Fibroblast of lung (primary cell): ENCODE results near the gene WNK1. TPM values are rescaled to one million over a fixed set of nuclear protein-coding genes. Genes with fewer than 3 reads are reported as not detected.

Source experiments
- DNase-seq, 2 donors: peaks; one replicate each; pipeline versions ENCODE4 v3.0.0 to v3.0.0-alpha.2; 2010; ENCODE audit warnings: low read depth in 2 of 2
- H2AFZ ChIP-seq: 2 replicates; pipeline ENCODE4 v1.5.1; 2012; ENCODE audit warnings: low read length, control low read depth, inconsistent platforms
- H3K27ac ChIP-seq: 2 replicates; pipeline ENCODE4 v1.5.1; 2011; ENCODE audit warnings: low read length, control low read depth; ENCODE audit not compliant: insufficient read depth
- H3K27me3 ChIP-seq: 2 replicates; pipeline ENCODE4 v1.5.1; 2011; ENCODE audit warnings: mild to moderate bottlenecking, low read length; ENCODE audit not compliant: control insufficient read depth, insufficient read depth
- H3K36me3 ChIP-seq: 2 replicates; pipeline ENCODE4 v1.5.1; 2011; ENCODE audit warnings: low read length; ENCODE audit not compliant: control insufficient read depth, insufficient read depth
- H3K4me1 ChIP-seq: 2 replicates; pipeline ENCODE4 v1.5.1; 2011; ENCODE audit warnings: low read length; ENCODE audit not compliant: control insufficient read depth, insufficient read depth; ENCODE audit errors: extremely low read depth
- H3K4me2 ChIP-seq: 2 replicates; pipeline ENCODE4 v1.5.1; 2011; ENCODE audit warnings: low read length, control low read depth; ENCODE audit not compliant: insufficient read depth; ENCODE audit errors: extremely low read depth
- H3K4me3 ChIP-seq, 4 experiments: fragments of 200-600 bp in 1 of 4; sonication (generic) in 1 of 4; replicated peaks in 1 of 4; 2 replicates each; pipeline ENCODE4 v1.5.1; 2011 to 2016; ENCODE audit warnings: low read length in 4 of 4, low read depth in 3 of 4, mild to moderate bottlenecking in 3 of 4, control low read depth in 2 of 4, inconsistent platforms in 1 of 4, mixed read lengths in 1 of 4; ENCODE audit not compliant: insufficient read depth in 1 of 4; ENCODE audit errors: control extremely low read depth in 1 of 4
- H3K79me2 ChIP-seq: 2 replicates; pipeline ENCODE4 v1.5.1; 2012; ENCODE audit warnings: mild to moderate bottlenecking, low read length, inconsistent platforms; ENCODE audit not compliant: control insufficient read depth, insufficient read depth
- H3K9ac ChIP-seq: 2 replicates; pipeline ENCODE4 v1.5.1; 2011; ENCODE audit warnings: mild to moderate bottlenecking, low read length, control low read depth; ENCODE audit not compliant: insufficient read depth
- H3K9me3 ChIP-seq: 2 replicates; pipeline ENCODE4 v1.5.1; 2012; ENCODE audit warnings: low read depth, low read length; ENCODE audit not compliant: control insufficient read depth, insufficient read depth
- H4K20me1 ChIP-seq: 2 replicates; pipeline ENCODE4 v1.5.1; 2011; ENCODE audit warnings: low read length; ENCODE audit not compliant: control insufficient read depth, insufficient read depth; ENCODE audit errors: extremely low read depth
- EZH2 ChIP-seq: IDR thresholded peaks from 2 replicates; pipeline ENCODE4 v1.5.1; 2012; ENCODE audit warnings: low read length, control low read depth, mild to moderate bottlenecking; ENCODE audit errors: missing control alignments
- polyA plus RNA-seq, 2 donors: library from polyadenylated mRNA; depleted of rRNA in 1 of 2; stranded (reverse) in 1 of 2; unstranded in 1 of 2; fragments of >200 nt; gene quantifications; 2 replicates each; pipeline ENCODE4 v1.2.1, GENCODE V29; 2011 to 2012; ENCODE audit warnings: missing spikeins in 1 of 2
- total RNA-seq: library from RNA; depleted of rRNA; stranded (reverse); fragments of >200 nt; gene quantifications from 2 replicates; pipeline ENCODE4 v1.2.1, GENCODE V29; 2014
- TF ChIP-seq, protein P1 (sequence below), 2 donors: IDR thresholded peaks in 1 of 2; conservative IDR thresholded peaks in 1 of 2; 1 replicate in 1 of 2; 2 replicates in 1 of 2; pipeline ENCODE4 v1.5.1; 2011 to 2012; ENCODE audit warnings: low read length in 2 of 2, control low read depth in 1 of 2, inconsistent platforms in 1 of 2, low read depth in 1 of 2, mild to moderate bottlenecking in 1 of 2

Gene WNK1
- total and polyA plus RNA-seq, 2 donors (not counting 1 experiment from before 2014, with no cell fraction given) = 38.5 to 130 TPM

GRCh38 chr12:727321-727720, 25.1 kb upstream of the WNK1 start:
- H4K20me1 ChIP-seq = no peaks in the 10 kb centered on the region
- no peak overlapping the region for H3K4me2 ChIP-seq
- no peak overlapping the region for H3K4me3 ChIP-seq
- TF ChIP-seq, protein P1, sequence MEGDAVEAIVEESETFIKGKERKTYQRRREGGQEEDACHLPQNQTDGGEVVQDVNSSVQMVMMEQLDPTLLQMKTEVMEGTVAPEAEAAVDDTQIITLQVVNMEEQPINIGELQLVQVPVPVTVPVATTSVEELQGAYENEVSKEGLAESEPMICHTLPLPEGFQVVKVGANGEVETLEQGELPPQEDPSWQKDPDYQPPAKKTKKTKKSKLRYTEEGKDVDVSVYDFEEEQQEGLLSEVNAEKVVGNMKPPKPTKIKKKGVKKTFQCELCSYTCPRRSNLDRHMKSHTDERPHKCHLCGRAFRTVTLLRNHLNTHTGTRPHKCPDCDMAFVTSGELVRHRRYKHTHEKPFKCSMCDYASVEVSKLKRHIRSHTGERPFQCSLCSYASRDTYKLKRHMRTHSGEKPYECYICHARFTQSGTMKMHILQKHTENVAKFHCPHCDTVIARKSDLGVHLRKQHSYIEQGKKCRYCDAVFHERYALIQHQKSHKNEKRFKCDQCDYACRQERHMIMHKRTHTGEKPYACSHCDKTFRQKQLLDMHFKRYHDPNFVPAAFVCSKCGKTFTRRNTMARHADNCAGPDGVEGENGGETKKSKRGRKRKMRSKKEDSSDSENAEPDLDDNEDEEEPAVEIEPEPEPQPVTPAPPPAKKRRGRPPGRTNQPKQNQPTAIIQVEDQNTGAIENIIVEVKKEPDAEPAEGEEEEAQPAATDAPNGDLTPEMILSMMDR (conservative IDR thresholded peaks at IDR 0.05 in 1 of 2, IDR thresholded peaks at IDR 0.05 in 1 of 2; ENCODE audit: low read depth in 1 of 2, low read length in 2 of 2) = no peak
- TF ChIP-seq EZH2 = no peak
- peak in 1 of 2 donors; percentile 35 for DNase-seq
- H3K36me3 ChIP-seq = no peaks in the 10 kb centered on the region
- H2AFZ ChIP-seq = no peak overlapping the region
- no peaks in the 10 kb centered on the region for H3K27me3 ChIP-seq
- H3K27ac ChIP-seq = no peak overlapping the region
- no peaks in the 10 kb centered on the region for H3K9me3 ChIP-seq
- no peak overlapping the region for H3K9ac ChIP-seq
- H3K4me1 ChIP-seq = no peaks in the 10 kb centered on the region
- no peaks in the 10 kb centered on the region for H3K79me2 ChIP-seq

DNA sequence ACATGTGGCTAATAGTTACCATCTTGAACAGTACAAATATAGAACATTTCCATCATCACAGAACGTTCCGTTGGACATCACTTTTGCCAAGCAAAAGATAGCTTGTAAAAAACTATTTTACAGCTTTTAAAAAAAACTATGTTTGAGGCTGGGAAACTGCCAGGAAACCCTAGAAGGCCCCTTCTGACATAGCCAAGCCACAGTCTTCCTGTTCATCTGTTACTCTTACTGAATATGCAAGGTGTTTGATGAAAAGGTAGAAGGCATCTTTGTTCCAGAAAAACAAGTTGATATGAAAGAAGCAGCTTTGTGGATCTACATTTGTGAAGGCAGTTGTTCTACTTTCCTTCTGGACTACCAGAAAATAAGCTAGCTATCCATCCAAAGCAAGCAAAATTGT, 23.6 kb upstream of the WNK1 start:
- Histone ChIP-seq H4K20me1 (no peaks in the 10 kb centered on the region), H3K9me3 (no peaks in the 10 kb centered on the region), H3K4me1 (no peaks in the 10 kb centered on the region), H3K4me3 (no peak overlapping the region), H3K27ac (no peak overlapping the region), H3K27me3 (peaks cover 3% of the 10 kb centered on the region), H3K79me2 (no peaks in the 10 kb centered on the region), H2AFZ (no peak overlapping the region), H3K9ac (no peak overlapping the region), H3K4me2 (no peak overlapping the region), H3K36me3 (no peaks in the 10 kb centered on the region)
- DNase-seq = no peak
- TF ChIP-seq EZH2 = no peak
- TF ChIP-seq, protein P1 (conservative IDR thresholded peaks at IDR 0.05 in 1 of 2, IDR thresholded peaks at IDR 0.05 in 1 of 2; ENCODE audit: low read depth in 1 of 2, low read length in 2 of 2) = no peak

- TF ChIP-seq EZH2 = no peak
- TF ChIP-seq, protein P1 (conservative IDR thresholded peaks at IDR 0.05 in 1 of 2, IDR thresholded peaks at IDR 0.05 in 1 of 2; ENCODE audit: low read depth in 1 of 2, low read length in 2 of 2) = no peak
- DNase-seq = no peak
- no peak overlapping the region for H3K4me3 ChIP-seq
- no peaks in the 10 kb centered on the region for H3K79me2 ChIP-seq
- no peaks in the 10 kb centered on the region for H3K36me3 ChIP-seq
- H3K27me3 ChIP-seq = peaks cover 3% of the 10 kb centered on the region
- no peaks in the 10 kb centered on the region for H4K20me1 ChIP-seq
- H3K9me3 ChIP-seq = no peaks in the 10 kb centered on the region
- H3K27ac ChIP-seq = no peak overlapping the region
- no peak overlapping the region for H2AFZ ChIP-seq
- no peak overlapping the region for H3K4me2 ChIP-seq
- H3K9ac ChIP-seq = no peak overlapping the region
- H3K4me1 ChIP-seq = no peaks in the 10 kb centered on the region
Observed at GRCh38 chr12:729221-729620, 23.2 kb upstream of the WNK1 start.
